NB4 (cell line): ENCODE data around the gene B4GAT1.

Source experiments
- DNase-seq: peaks from one replicate; pipeline ENCODE4 v3.0.0; 2010; ENCODE audit warnings: low read depth
- H3K4me3 ChIP-seq: one replicate; pipeline ENCODE4 v1.5.1; 2011; ENCODE audit warnings: mild to moderate bottlenecking, low read depth, low read length, moderate library complexity
- CTCF ChIP-seq: IDR thresholded peaks from one replicate; pipeline ENCODE4 v1.5.1; 2012; ENCODE audit warnings: low read depth, low read length
- MAX ChIP-seq: IDR thresholded peaks from 2 replicates; pipeline ENCODE4 v1.6.1; 2011; ENCODE audit warnings: low read depth, low read length
- MYC ChIP-seq: IDR thresholded peaks from 2 replicates; pipeline ENCODE4 v1.6.1; 2011; ENCODE audit warnings: low read depth, low read length
- POLR2A ChIP-seq: IDR thresholded peaks from 2 replicates; pipeline ENCODE4 v1.6.1; 2011; ENCODE audit warnings: mild to moderate bottlenecking; ENCODE audit not compliant: insufficient read length; ENCODE audit errors: extremely low read depth

Gene B4GAT1

GRCh38 chr11:66349084-66349386, 1.6 kb upstream of the B4GAT1 start:
- peak; percentile 46 for DNase-seq
- no peak for TF ChIP-seq CTCF
- TF ChIP-seq MAX, result no peak
- TF ChIP-seq POLR2A, result no peak
- TF ChIP-seq MYC, result no peak
- no peak overlapping the region for H3K4me3 ChIP-seq

- peak; percentile 18 for DNase-seq
- H3K4me3 ChIP-seq, result peak overlapping the region; percentile 64
- TF ChIP-seq POLR2A, result no peak
- TF ChIP-seq MAX, result no peak
- TF ChIP-seq MYC, result no peak
- no peak for TF ChIP-seq CTCF
These were observed 679 bp downstream of the B4GAT1 start for GRCh38 chr11:66346476-66347424.

GRCh38 chr11:66345316-66345649, 2.1 kb downstream of the B4GAT1 start:
- no peak for TF ChIP-seq MYC
- no peak for TF ChIP-seq POLR2A
- H3K4me3 ChIP-seq, result peak overlapping the region; percentile 72
- DNase-seq, result no peak

GRCh38 chr11:66344550-66345315, 2.7 kb downstream of the B4GAT1 start, which contains the start of gene BRMS1:
TSS of gene BRMS1 (minus strand) at chr11:66345104. CDS start at chr11:66342234, 2,870 bp downstream.
- TF ChIP-seq MYC, result peak; percentile 73
- no peak for TF ChIP-seq CTCF
- peak; percentile 86 for TF ChIP-seq POLR2A
- TF ChIP-seq MAX, result peak; percentile 56
- peak within 1 kb of the TSS; percentile 72 for H3K4me3 ChIP-seq
- DNase-seq, result peak; percentile 98

GRCh38 chr11:66343176-66343575, 4.3 kb downstream of the B4GAT1 start:
- H3K4me3 ChIP-seq, result no peak overlapping the region
- no peak for TF ChIP-seq POLR2A
- no peak for TF ChIP-seq MAX
- no peak for TF ChIP-seq MYC
- no peak for TF ChIP-seq CTCF
- DNase-seq, result no peak
